Fibroblast of villous mesenchyme (primary cell): ENCODE results near the gene CGNL1. TPM values are rescaled to one million over a fixed set of nuclear protein-coding genes. Genes with fewer than 3 reads are reported as not detected.

ENCODE experiments used
- DNase-seq: peaks from one replicate; pipeline ENCODE4 v3.0.0-alpha.2; 2010; ENCODE audit warnings: low read depth
- H3K4me3 ChIP-seq: 2 replicates; pipeline ENCODE4 v1.5.1; 2011; ENCODE audit warnings: low read depth, mild to moderate bottlenecking, low read length
- CTCF ChIP-seq: IDR thresholded peaks from 2 replicates; pipeline ENCODE4 v1.5.1; 2012; ENCODE audit warnings: low read depth, mild to moderate bottlenecking, low read length; ENCODE audit not compliant: insufficient read depth
- total RNA-seq: library from RNA; depleted of rRNA; stranded (reverse); fragments of >200 nt; gene quantifications from 2 replicates; pipeline ENCODE4 v1.2.3, GENCODE V29; 2012

CGNL1 gene
- 0.43 and 0.64 TPM in 2 replicates for total RNA-seq

GRCh38 chr15:57375827-57376695, at the start of gene CGNL1:
CGNL1 (plus strand) TSS chr15:57376505; CDS start chr15:57438000, 61,495 bp downstream.
- no peak for TF ChIP-seq CTCF
- peak within 1 kb of the TSS; percentile 59 for H3K4me3 ChIP-seq
- no peak for DNase-seq

GRCh38 chr15:57327985-57328471, 48.3 kb upstream of the CGNL1 start:
- TF ChIP-seq CTCF: no peak
- peak; percentile 95 for DNase-seq
- no peak overlapping the region for H3K4me3 ChIP-seq

- TF ChIP-seq CTCF: no peak
- H3K4me3 ChIP-seq: no peak overlapping the region
- no peak for DNase-seq
Measured at GRCh38 chr15:57328479-57328878, 47.8 kb upstream of the CGNL1 start.

GRCh38 chr15:57328897-57329296, 47.4 kb upstream of the CGNL1 start:
- H3K4me3 ChIP-seq: no peak overlapping the region
- no peak for DNase-seq
- TF ChIP-seq CTCF: no peak

GRCh38 chr15:57329582-57330367, 46.5 kb upstream of the CGNL1 start:
- DNase-seq: no peak
- H3K4me3 ChIP-seq: no peak overlapping the region

More at GRCh38 chr15:57329582-57330367, 46.5 kb upstream of the CGNL1 start:
- TF ChIP-seq CTCF: no peak
